Heart right ventricle (tissue), 16 donors: ENCODE results near the gene IRX2. TPM values are rescaled to one million over a fixed set of nuclear protein-coding genes. Genes with fewer than 3 reads are reported as not detected.

Source experiments
- ATAC-seq, 8 donors: fragments of 200-7000 bp; cut with Tn5 transposase; one replicate each; pipeline ENCODE4 v1.9.1; 2020; ENCODE audit warnings: mild to moderate bottlenecking in 8 of 8, moderate library complexity in 8 of 8, moderate number of reproducible peaks in 1 of 8
- DNase-seq, 2 donors: peaks; one replicate each; pipeline ENCODE4 v3.0.0-alpha.2; 2020
- H3K27ac ChIP-seq, 10 donors: fragments of 200-600 bp; sonication (generic) in 2 of 10; one replicate each; pipeline versions ENCODE4 v1.5.0 to v1.8.0; 2020 to 2022; ENCODE audit warnings: mild to moderate bottlenecking in 3 of 10
- H3K27me3 ChIP-seq, 7 donors: fragments of 200-600 bp; one replicate each; pipeline ENCODE4 v1.8.0; 2021 to 2022; ENCODE audit warnings: mild to moderate bottlenecking in 2 of 7
- H3K36me3 ChIP-seq, 9 donors: fragments of 200-600 bp; sonication (generic) in 1 of 9; one replicate each; pipeline versions ENCODE4 v1.5.0 to v1.8.0; 2020 to 2022; ENCODE audit warnings: mild to moderate bottlenecking in 2 of 9
- H3K4me1 ChIP-seq, 9 donors: fragments of 200-600 bp; sonication (generic) in 1 of 9; one replicate each; pipeline versions ENCODE4 v1.5.0 to v1.8.0; 2020 to 2022; ENCODE audit warnings: mild to moderate bottlenecking in 4 of 9
- H3K4me3 ChIP-seq, 10 donors: fragments of 200-600 bp; sonication (generic) in 2 of 10; one replicate each; pipeline versions ENCODE4 v1.5.0 to v1.8.0; 2020 to 2022; ENCODE audit warnings: mild to moderate bottlenecking in 7 of 10, moderate library complexity in 2 of 10
- H3K9me3 ChIP-seq, 11 donors: fragments of 200-600 bp in 10 of 11; sonication (generic) in 2 of 11; one replicate each; pipeline versions ENCODE4 v1.5.0 to v1.8.0; 2013 to 2022; ENCODE audit warnings: mild to moderate bottlenecking in 2 of 11, control low read depth in 1 of 11, moderate library complexity in 1 of 11
- CTCF ChIP-seq, 9 donors: fragments of 200-600 bp; sonication (generic) in 2 of 9; IDR thresholded peaks; one replicate each; pipeline versions ENCODE4 v1.5.0 to v1.8.0; 2021 to 2022; ENCODE audit warnings: antibody characterized with exemption in 9 of 9, mild to moderate bottlenecking in 5 of 9, moderate library complexity in 1 of 9
- WGBS, 2 donors: extraction: QIAGEN DNeasy Blood & Tissue Kit; methylation state at CpG; one replicate each; pipeline ENCODE4 v1.1.7; 2013; ENCODE audit warnings: inconsistent platforms in 1 of 2; 5-methylcytosine and 5-hydroxymethylcytosine counted together
- intact Hi-C, 10 donors: fragments of 100-400 bp; cut with DNase I; formaldehyde crosslinking; loops; one replicate each; pipeline versions ENCODE4 v1.11.1 to v1.14.2; 2022
- polyA plus RNA-seq, 2 donors: library from polyadenylated mRNA; stranded (reverse); fragments of 200-250 nt; gene quantifications; one replicate each; pipeline ENCODE4 v1.2.3, GENCODE V29; 2013
- total RNA-seq, 10 donors: library from RNA; stranded (reverse); fragmentation: NEBNext Ultra II Directional in 3 of 10; extraction: Animal tissue kit (Norgen Biotek cat#: 25700) in 3 of 10; gene quantifications; one replicate each; pipeline versions ENCODE4 v1.2.1 to v1.2.4, GENCODE V29; 2021 to 2023
- donor health status: Arrhythmogenic right ventricular cardiomyopathy.
- donor health status: ischemic (EF 13 %, LVEDD 7.1; RV severe dilation, severe dysfunction).
- donor health status: healthy with polysubstance abuse.
- donor health status: DM: no; HTN: yes; CAD: no.
- donor health status: DM: no; HTN: no; CAD: no.
- donor health status: ischemic (EF 25% LVEDD 6.9; RV normal size, moderate dysfunction).
- donor health status: ischemic (EF 25% LVEDD 5.7; RV mildly dilated, moderate dysfunction).
- donor health status: healthy.
- donor health status: DM: yes; HTN: yes; CAD: no.
- donor health status: Ischemic cardiomyopathy.
- donor health status: ischemic (EF 35%, LVEDD 5.7; RV mildly dilated, moderate dysfunction).
- donor health status: nonischemic (EF 11% LVEDD 7.7; RV severe dilation, severe dysfunction).
- donor health status: DM: yes; HTN: yes; CAD: no.
- donor health status: PGD.
- donor health status: ischemic (EF 29% LVEDD 5.4; RV normal size, mild dysfunction).
- donor health status: nonischemic (EF 23%, LVEDD 6.1; RV moderate dilation, normal function).

IRX2 gene
- total and polyA plus RNA-seq, 12 donors = 0.09 to 6.4 (median 1.3) TPM

- no peak for DNase-seq
- intact Hi-C loops = no loop called here
- TF ChIP-seq CTCF (IDR thresholded peaks at IDR 0.05) = peak in 1 of 9 donors; percentile 15
- H3K36me3 ChIP-seq = no peaks in the 10 kb centered on the region
- H3K4me3 ChIP-seq = no peak overlapping the region
- no peak overlapping the region for H3K27ac ChIP-seq
- H3K27me3 ChIP-seq = peaks cover 0 to 33% (median 23%) of the 10 kb centered on the region in 7 donors
- no peaks in the 10 kb centered on the region for H3K9me3 ChIP-seq
- ATAC-seq = no peak
- no peaks in the 10 kb centered on the region for H3K4me1 ChIP-seq
- 55 to 58% methylated on average over 3 of the region's 3 CpGs for WGBS, 2 donors
Measured at GRCh38 chr5:2710910-2711309, 40.6 kb downstream of the IRX2 start.

GRCh38 chr5:2709976-2710689 is 41.3 kb downstream of the IRX2 start:
- no peaks in the 10 kb centered on the region for H3K4me1 ChIP-seq
- no peak overlapping the region for H3K4me3 ChIP-seq
- ATAC-seq = no peak
- H3K9me3 ChIP-seq = no peaks in the 10 kb centered on the region
- H3K27me3 ChIP-seq = peaks cover 0 to 35% (median 26%) of the 10 kb centered on the region in 7 donors
- DNase-seq = no peak
- WGBS, 2 donors = 83 to 85% methylated on average over 16 of the region's 16 CpGs
- TF ChIP-seq CTCF (IDR thresholded peaks at IDR 0.05) = no peak
- intact Hi-C loops = loop anchor here in 1 of 10 donors (10.0 kb wide), 1 partner anchor 645 kb away; no protein-coding TSS in a partner anchor
- no peaks in the 10 kb centered on the region for H3K36me3 ChIP-seq
- H3K27ac ChIP-seq = no peak overlapping the region

GRCh38 chr5:2708751-2709150 is 42.7 kb downstream of the IRX2 start:
- 84 to 86% methylated on average over 10 of the region's 10 CpGs for WGBS, 2 donors
- Histone ChIP-seq H3K27me3 (peaks cover 0 to 33% (median 14%) of the 10 kb centered on the region in 7 donors), H3K9me3 (no peaks in the 10 kb centered on the region), H3K4me3 (no peak overlapping the region), H3K36me3 (no peaks in the 10 kb centered on the region), H3K4me1 (no peaks in the 10 kb centered on the region), H3K27ac (no peak overlapping the region)
- TF ChIP-seq CTCF (IDR thresholded peaks at IDR 0.05) = no peak
- ATAC-seq (no peak), DNase-seq (no peak)
- intact Hi-C loops = loop anchor here in 1 of 10 donors (10.0 kb wide), 1 partner anchor 644 kb away; no protein-coding TSS in a partner anchor

GRCh38 chr5:2708132-2708531 is 43.3 kb downstream of the IRX2 start:
- ATAC-seq (no peak), DNase-seq (no peak)
- Histone ChIP-seq H3K27me3 (peaks cover 0 to 33% (median 14%) of the 10 kb centered on the region in 7 donors), H3K4me3 (no peak overlapping the region), H3K27ac (no peak overlapping the region), H3K4me1 (no peaks in the 10 kb centered on the region), H3K9me3 (no peaks in the 10 kb centered on the region), H3K36me3 (no peaks in the 10 kb centered on the region)
- intact Hi-C loops = loop anchor here in 1 of 10 donors (10.0 kb wide), 1 partner anchor 643 kb away; no protein-coding TSS in a partner anchor
- TF ChIP-seq CTCF (IDR thresholded peaks at IDR 0.05) = no peak
- WGBS, 2 donors = 91 to 92% methylated on average over 15 of the region's 15 CpGs
